ENCODE data around the gene STIM1.

- TF ChIP-seq POLR2AphosphoS5 (IDR thresholded peaks at IDR 0.05; ENCODE audit: low read depth) (no peak), CTCF (IDR thresholded peaks at IDR 0.05; ENCODE audit: insufficient read depth, low read length) (no peak), REST (IDR thresholded peaks at IDR 0.05; ENCODE audit: insufficient replicate concordance, low read depth) (no peak), GABPA (IDR thresholded peaks at IDR 0.05; ENCODE audit: low read depth) (no peak)
These were observed 170.9 kb downstream of the STIM1 start for GRCh38 chr11:4026389-4026788.

Data from HL-60 (cell line).